Suppressor macrophage treated with lipopolysaccharide for 1 hour (primary cell): ENCODE results near the gene POP7.
A peak's percentile ranks its signal among the peaks of the same experiment; 100 is the strongest.

Experiments
- DNase-seq, 3 donors: peaks; one replicate each; pipeline ENCODE4 v3.0.0-alpha.2; 2020 to 2022

POP7 gene

DNA sequence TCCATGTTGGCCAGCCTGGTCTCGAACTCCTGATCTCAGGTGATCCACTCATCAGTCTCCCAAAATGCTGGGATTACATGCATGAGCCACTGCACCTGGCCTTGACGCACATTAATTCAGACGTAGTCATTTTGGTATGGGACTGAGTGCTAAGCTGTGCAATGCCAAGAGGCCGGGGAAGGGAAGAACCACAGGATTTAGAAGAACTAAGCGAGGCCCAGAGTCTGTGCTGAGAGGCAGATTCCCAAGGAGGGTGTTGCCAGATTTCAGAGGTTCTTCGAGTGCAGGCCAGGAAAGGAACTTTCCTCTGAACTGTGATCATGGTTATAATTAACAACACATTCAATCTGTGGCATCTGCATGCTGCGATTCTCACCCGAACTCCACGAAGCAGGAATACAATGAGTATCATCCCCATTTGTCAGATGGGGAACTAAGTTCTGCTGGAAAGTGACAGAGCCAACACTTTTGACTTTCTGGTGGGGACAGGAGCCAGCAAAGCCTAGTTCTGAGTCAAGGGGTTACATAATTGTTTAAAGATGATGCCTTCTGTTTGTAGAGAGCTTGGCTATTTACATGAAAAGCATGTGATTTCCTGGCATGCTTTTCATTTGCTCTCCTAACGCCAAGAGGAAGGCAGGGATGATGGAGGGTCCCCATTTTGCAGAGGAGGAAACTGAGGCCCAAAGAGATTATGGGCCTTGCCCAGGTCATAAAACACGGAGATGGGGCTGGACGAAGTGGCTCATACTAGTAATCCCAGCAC is 21.3 kb downstream of the POP7 start:
- no peak for DNase-seq

DNA sequence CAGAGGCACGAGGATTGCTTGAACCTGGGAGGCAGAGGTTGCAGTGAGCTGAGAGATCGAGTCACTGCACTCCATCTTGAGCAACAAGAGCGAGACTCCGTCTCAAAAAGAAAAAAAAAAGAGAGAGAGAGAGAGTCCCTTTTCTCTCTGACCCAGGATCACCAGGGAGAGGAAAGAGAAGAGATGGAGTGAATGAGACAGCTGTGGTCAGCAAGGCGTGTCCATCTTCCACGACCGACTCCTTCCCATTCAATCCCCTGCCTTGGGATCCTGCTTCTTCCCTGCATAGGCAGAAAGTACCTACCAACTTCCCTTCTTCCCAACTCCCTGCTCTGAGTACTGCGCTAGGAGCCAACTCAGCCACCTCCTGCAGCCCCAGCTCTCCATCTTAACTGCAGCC is 22.3 kb downstream of the POP7 start:
- no peak for DNase-seq

DNA sequence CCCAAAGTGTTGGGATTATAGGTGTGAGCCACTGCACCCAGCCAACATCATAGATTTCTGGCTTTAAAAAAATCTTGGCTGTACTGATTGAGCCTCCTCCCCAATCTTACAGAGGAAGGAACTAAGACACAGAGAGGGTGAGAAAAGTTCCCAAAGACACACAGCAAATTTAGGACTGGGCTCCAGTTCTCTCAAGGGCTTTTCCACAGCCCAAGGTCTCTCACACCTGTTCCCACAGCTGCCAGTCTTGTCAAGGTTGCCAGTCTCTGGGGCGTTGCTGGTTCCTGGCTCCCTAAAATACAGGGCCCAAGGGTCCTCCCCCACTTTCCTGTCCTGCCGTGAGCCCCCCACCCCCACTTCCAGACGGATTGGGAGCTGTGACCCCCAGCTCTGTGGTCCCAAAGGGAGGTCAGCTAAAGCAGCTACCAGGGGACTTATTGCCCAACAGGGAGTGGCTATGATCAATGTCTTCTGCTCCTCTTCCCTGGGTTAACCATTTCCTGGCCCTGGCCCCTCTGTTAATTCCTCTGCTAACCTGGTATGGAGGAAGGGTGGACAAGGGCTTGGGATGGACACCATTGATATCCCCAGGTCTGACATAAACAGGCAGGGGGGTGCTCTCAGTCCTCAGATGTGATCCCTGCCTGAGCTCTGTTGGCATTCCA is 24.3 kb downstream of the POP7 start:
- DNase-seq, result no peak

DNA sequence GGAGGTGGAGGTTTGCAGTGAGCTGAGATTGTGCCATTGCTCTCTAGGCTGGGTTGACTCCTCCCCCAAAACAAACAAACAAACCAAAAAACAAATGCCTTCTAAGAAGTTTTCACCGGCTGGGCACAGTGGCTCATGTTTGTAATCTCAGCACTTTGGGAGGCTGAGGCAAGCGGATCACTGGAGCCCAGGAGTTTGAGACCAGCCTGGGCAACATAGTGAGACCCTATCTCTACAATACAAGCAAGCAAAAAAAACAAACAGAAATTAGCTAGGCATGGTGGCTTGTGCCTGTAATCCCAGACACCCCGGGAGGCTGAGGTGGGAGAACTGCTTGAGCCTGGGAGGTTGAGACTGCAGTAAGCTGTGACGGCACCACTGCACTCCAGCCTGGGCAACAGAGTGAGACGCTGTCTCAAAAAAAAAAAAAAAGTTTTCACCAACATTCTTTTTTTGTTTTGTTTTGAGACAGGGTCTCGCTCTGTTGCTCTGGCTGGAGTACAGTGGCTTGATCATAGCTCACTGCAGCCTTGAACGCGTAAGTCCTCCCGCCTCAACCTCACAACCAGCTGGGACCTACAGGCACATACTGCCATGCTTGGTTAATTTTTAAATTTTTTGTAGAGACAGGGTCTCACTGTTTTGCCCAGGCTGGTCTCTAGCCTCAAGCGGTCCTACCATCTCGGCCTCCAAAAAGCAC is 26.2 kb downstream of the POP7 start:
- no peak for DNase-seq

DNA sequence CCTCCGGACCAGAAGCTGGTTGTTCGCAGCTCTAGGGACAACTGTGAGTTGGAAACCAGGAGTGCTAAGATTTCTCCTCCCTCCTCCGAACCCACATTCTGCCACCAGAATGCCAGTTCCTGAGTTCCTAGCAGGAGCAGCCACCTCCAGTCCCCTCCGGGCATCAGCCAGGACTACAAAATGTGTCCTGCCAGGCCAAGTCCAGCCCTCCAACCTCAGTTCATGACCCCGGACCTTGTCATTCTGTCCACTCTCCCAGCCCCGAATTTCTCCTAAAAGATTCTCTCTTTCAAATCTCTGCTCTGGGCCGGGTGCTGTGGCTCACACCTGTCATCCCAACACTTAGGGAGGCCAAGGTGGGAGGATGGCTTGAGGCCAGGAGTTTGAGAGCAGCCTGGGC is 29.8 kb downstream of the POP7 start:
- DNase-seq, result no peak

DNA sequence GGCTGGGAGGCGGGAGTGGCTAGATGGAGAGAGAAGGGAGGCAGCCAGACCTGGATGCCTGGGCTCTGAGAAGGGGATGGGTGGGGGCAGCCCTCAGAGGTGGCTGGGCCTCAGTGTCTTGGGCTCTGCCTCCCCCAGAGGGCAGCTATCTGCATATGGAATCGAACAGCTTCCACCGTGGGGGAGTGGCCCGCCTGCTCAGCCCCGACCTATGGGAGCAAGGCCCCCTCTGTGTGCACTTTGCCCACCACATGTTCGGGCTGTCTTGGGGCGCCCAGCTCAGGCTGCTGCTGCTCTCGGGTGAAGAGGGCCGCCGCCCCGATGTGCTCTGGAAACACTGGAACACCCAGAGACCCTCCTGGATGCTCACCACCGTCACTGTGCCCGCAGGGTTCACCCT is 30.8 kb downstream of the POP7 start:
- no peak for DNase-seq

DNA sequence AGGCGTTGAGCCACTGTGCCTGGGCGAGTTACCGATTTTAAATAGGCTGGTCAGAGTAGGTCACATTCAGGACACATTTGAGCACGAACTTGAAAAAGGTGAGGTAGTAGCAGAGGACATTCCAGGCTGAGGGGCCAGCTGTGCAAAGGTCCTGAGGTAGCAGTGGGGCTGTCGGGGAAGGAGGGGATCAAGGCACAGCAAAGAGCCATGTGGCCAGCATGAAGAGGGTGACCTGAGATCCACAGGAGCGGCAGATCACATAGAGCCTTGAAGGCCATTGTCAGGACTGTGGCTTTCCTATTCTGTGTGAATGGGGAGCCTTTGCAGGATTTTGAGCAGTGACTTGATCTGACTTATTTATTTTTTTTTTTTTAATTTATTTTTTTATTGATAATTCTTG is 34.0 kb downstream of the POP7 start:
- DNase-seq, result no peak

DNA sequence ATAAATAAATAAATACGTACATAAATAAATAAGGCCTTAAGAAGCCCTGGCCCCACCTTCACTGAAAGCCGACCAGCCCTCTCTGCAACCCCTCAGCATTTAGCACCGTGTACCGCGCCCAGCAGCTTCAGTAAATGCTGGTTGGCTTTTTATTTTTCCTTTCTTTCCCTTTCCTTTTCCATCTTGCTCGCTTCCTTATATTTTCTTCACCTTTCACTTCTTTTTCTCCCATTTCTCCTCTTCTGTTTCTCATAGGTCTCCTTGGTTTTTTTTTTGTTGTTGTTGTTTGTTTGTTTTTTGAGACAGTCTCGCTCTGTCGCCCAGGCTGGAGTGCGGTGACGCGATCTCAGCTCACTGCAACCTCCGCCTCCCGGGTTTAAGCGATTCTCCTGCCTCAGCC is 38.7 kb downstream of the POP7 start:
- no peak for DNase-seq

DNA sequence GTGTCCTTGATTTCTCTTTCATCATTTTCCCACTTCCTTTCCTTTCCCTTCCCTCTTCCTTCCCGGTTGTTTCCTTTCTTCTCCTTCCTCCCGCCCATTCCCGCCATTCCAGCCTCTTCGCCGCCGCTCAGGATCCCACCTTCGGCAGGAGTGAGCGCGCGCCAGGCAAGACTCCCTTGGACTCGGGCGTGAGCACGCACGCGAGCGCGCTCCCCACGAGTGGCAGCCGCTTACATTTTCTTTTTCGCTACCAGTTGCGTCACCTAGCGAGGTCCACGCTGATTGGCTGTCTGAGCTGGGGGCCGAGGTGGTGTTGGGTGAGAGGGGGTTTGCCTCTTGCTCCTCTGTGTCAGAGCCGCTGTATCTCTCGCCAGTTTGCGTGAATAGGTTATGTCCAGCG is 39.3 kb downstream of the POP7 start:
- DNase-seq, result peak; percentile 42 to 76 (median 49)

DNA sequence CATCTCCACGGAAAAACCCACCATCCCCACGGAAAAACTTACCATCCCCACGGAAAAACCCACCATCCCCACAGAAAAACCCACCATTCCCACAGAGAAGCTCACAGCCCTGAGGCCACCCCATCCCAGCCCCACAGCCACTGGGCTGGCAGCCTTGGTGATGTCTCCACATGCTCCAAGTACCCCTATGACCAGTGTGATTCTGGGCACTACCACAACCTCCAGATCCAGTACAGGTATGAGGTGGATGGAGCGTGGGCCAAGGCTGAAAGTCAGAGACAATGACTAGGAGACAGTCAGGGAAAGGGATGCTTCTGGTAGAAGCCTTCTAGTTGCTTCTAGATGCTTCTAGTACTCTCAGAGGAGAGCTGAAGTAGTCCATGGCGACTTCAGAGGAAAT is 47.1 kb downstream of the POP7 start:
- no peak for DNase-seq

DNA sequence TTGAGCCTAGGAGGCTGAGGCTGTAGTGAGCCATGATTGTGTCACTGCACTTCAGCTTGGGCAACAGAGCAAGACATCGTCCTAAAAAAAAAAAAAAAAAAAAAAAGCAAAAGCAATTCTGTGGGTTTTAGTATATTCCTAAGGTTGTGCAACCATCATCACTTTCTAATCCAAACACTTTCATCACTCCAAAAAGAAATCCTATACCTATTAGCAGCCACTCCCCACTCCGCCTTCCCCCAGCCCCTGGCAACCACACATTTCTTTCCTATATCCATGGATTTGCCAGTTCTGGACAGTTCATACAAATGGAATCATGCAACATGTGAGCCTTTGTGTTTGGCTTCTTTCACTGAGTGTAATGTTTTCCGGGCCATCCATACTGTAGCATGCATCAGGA is 47.8 kb downstream of the POP7 start:
- DNase-seq, result no peak
